NCI-H1436 treated with DMSO at 0.1 percent for 48 hours (cell line): ENCODE results near the gene ASB13.

ENCODE experiments used
- DNase-seq: peaks from one replicate; lab custom pipeline; 2025; lab: John Stamatoyannopoulos, UW

Gene ASB13

GRCh38 chr10:5647507-5648240 lies 18.7 kb downstream of the ASB13 start:
- no peak for DNase-seq

DNA sequence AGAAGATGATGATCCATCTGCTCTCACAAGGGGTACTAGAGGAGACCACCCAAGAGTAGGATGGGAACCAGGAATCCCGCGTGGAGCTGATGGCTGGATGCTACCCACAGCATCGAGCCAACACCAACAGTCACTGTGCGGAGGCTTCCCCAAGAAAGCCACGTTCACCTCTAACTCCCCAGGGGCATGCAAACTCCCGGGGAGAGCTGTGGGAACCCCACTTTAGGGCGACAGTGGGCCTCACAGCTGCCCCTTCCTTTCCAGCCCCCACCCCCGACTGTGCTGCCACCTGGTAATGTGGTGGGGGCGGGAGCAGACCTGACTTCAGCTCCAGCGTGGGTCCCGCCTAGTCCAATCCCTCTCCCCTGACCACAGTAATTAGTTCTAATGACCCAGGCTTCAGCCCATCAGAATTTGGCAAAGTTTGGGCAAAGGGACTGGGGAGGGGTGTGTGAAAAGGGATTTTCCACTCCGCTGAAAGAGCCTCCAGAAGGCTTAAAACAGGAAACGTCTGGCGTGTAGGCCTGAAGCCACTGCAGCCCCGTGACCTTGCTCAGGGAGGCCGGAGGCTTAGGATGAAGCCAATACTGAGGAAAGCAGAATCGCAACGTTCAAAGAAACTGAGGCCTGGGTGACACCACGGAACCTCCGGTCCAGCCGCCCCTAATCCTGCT lies 20.3 kb downstream of the ASB13 start:
- DNase-seq: no peak

GRCh38 chr10:5645375-5645774 lies 21.0 kb downstream of the ASB13 start:
- DNase-seq: no peak

DNA sequence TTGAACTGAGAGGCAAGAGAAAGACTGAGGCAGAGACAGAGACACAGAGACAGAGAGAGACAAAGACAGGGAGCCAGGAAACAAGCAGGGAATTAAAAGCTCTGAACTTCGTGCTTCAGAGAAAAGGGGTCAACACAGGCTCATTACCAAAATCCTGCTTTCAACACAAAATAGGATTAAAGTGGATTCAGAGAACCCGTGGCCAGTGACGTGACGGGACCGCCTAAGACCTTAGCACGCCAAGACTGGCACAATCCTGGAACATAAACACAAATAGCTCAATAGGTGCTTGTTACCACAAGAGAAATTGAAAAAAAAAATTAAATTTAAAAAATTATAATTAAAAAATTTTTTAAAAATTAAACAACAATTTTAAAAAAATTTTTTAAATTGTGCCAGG lies 21.5 kb downstream of the ASB13 start:
- no peak for DNase-seq

DNA sequence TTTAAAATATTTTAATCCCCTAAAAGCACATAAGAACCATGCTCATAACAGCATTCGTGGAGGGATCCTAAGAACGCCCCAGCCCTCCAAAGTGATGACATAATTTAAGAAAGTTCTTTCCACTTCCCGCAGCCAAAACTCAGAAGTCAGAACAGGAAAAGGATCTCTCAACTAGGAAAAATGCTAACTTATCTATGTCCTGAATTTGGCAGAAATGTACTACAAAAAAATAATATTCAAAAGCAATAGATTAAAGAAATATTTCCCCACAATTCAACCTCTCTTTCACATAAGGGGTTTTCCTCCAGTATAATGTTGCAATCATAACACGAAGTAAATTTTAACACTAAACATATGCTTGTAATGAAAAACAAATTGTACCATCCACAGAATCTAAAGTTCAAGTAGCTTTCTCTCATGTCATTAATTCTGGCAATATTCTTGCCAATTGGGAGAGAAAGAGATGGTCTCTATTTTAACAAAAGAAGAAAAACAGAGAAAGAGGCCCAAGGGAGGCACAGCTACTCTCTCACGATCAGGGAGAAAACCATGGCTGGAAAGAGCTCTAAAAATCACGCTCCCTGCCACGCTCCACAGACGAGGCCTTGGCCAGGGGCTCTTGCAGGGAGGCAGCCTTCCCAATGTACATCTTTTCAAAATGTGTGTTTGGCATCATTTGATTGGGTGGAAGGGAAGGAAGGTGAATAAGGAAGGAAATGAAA lies 22.9 kb downstream of the ASB13 start:
- DNase-seq: no peak

DNA sequence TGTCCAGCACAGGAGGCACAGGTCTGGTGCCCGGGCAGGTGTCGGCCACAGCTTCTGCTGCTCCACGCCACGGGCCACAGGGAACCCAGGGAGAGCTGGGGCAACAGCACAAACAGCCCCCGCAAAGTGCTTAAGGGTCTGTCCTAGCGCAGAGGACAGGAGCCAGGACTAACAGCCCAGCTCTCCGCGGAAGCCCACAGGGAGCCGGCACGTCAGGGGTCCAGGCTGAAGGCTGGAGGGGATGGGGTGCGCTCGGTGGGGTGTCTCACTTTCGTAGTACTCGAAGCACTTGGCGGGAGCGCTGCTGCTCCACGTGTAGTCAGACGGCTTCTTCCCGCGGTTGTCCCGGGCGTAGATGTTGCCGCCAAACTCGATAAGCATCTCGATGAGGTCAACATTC lies 24.9 kb downstream of the ASB13 start:
- no peak for DNase-seq

DNA sequence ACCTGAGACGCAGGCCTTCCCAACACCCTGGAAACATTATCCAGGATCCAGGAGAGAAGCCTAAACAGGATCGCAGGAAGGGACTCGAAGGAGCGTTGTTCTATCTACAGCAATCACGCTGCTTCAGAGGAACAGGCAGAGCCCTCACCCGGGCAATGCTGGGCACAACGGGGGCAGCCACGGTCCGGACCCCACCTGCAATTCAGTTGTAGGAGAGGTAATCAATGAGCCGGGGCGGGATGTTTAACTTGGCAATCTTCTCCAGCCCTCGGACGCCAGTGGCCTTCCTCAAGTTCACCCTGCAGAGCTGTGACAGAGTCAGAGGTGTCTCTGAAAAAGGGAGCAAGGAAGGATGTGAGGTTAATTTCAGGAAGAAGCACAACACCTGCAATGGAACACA lies 25.9 kb downstream of the ASB13 start:
- DNase-seq: no peak

GRCh38 chr10:5640036-5640435 lies 26.4 kb downstream of the ASB13 start:
- DNase-seq: no peak

- no peak for DNase-seq
Measured at GRCh38 chr10:5639066-5639465, 27.3 kb downstream of the ASB13 start.

GRCh38 chr10:5638494-5638893 lies 27.9 kb downstream of the ASB13 start:
- DNase-seq: no peak

DNA sequence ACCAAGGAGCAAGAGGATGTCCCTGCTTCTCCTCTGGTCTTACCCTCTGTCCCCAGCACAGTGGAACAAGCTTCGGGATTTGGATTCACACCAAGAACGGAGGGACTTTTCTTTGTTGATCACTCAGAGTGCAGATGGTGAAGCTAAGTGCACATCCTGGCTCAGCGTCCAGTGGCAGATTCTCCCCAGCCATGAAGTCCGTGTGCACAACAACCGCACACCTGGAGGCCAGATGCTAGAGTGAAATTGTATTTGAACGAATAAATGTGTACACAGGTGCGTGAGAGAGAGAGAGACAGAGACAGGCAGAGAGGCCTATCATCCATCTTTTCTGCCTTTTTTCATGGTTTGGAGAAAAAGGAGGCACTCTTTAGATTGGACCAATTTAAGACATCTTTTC lies 31.5 kb downstream of the ASB13 start:
- DNase-seq: no peak

- no peak for DNase-seq
Measured at GRCh38 chr10:5633166-5633749, 33.1 kb downstream of the ASB13 start.

DNA sequence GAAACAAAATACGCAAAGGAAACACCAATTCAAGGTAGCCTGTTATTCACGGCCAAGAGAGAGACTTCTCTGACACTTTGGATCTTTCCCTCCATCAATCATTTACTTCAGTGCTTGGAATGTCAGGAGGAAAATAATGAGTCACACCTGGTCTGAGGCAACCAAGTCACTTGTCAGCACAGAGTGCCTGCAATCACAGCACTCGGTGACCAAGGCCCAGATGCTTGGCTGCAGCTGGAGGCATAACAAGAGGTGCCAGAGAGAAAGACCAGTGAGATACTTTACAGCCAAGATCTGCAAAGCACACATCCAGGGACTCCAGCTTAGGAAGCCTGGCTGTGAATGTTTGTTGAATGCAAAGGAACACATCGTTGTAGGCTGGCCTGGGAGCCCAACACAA lies 33.9 kb downstream of the ASB13 start:
- no peak for DNase-seq

DNA sequence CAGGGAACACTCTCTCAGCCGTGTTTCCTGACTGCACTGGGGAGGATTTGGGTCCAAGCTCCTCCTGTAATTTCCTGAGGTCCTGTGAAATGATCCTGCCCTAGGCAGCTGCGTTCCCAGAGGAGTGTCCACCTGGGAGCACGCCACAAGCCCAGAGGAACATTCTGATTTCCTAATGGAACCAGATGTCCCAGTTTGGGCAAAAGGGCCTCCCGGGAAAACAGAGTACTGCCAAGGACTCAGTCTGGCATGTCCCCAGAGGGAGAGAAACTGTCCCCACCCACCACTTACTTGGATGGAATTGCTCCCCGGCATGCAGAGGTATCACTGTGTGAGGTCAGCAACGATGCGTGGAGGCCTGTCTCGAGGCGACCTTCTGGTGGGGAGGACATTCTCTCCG lies 34.5 kb downstream of the ASB13 start:
- no peak for DNase-seq

- no peak for DNase-seq
Measured at GRCh38 chr10:5630112-5630436, 36.3 kb downstream of the ASB13 start.

GRCh38 chr10:5629303-5630111 lies 36.9 kb downstream of the ASB13 start:
- peak; percentile 55 for DNase-seq

GRCh38 chr10:5628451-5629302 lies 37.7 kb downstream of the ASB13 start:
- DNase-seq: no peak

DNA sequence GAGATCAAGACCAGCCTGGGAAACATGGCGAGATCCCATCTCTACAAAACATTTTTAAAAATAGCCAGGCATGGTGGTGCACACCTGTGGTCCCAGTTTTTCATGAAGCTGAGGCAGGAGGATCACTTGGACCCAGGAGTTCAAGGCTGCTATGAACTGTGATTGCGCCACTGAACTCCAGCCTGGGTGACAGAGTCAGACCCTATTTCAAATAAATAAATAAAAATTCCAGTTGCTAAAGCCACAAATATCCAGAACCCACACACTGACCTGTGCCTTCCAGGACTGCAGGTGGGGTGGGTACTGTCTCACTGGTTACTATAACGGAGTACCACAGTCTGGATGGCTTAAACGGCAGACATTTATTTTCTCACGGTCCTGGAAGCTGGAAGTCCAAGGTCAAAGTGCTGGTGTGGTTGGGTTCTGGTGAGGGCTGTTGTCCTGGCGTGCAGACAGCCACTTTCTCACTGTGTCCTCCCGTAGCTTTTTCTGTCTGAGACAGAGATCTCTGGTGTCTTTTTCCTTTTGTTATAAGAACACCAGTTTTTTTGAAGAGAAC lies 38.8 kb downstream of the ASB13 start:
- no peak for DNase-seq

DNA sequence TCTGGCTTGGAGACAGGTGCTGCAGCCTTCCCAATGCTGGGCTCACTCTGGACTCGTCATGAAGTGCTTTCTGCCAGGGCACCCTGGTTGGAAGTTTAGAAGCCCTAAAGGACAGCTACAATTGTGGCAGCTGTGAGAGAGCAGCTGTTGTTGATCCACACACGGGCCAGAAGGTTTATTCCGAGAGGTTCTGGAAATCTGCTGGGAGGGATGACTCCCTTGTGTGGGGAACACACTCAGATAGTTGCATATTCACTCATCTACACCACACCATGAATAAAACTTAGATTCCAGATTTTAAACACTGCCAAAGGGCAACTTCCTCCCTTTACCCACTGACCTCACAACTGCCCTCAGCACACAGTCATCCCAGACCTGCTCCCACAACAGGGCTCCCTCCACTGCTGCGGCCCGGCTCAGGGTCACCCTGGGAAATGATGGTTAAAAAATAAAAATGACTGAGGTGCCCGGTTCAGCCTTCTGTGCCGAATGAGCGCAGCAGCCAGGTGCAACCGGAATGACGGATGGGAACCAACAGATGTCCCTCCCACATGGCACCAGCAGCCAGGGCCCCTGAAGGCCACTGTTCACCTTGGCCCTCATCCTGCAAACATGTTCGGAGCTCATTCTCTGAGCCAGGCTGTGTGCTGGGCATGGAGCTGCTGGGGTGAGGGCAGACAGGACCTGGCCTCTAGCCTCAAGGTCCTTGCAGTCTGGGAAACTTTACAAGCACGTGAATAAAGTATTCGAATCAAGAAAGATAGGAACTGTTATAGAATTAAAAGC lies 40.2 kb downstream of the ASB13 start:
- DNase-seq: no peak

DNA sequence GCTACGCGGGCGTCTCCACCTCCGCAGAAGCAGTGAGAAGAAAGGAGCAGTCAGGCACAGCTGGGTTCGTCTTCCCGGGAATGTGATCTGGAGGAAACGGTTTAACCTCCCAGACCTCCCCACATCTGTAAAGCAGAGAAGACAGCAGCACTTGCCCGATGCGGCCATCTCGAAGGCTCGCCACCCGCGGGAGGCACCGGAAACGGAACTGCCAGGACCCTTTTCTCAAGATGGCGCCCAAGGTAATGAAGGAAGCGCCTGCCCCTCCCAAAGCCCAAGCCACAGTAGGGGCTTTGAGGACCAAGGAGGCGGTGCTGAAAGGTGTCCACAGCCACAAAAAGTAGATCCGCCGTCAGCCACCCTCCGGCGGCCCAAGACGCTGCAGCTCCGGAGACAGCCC lies 41.7 kb downstream of the ASB13 start:
- DNase-seq: no peak
